Kidney epithelial cell (primary cell): Measurements from ENCODE around the gene SEC23A. TPM values are rescaled to one million over a fixed set of nuclear protein-coding genes. Genes with fewer than 3 reads are reported as not detected.
"Not testable (repeated sequence)": the region's sequence is repeated elsewhere in the genome, so short reads cannot be mapped to it uniquely, and the experiment has no call there.

Experiments
- DNase-seq: peaks from one replicate; pipeline ENCODE4 v3.0.0-alpha.2; 2010; ENCODE audit warnings: low read depth
- H3K27me3 ChIP-seq: 2 replicates; pipeline ENCODE4 v1.6.0; 2011; ENCODE audit warnings: low read length; ENCODE audit not compliant: control insufficient read depth, insufficient read depth
- H3K36me3 ChIP-seq: 2 replicates; pipeline ENCODE4 v1.5.1; 2011; ENCODE audit warnings: low read length; ENCODE audit not compliant: control insufficient read depth, insufficient read depth
- H3K4me3 ChIP-seq: 2 replicates; pipeline ENCODE4 v1.5.1; 2011; ENCODE audit warnings: low read depth, mild to moderate bottlenecking, control low read depth, low read length
- total RNA-seq: library from RNA; depleted of rRNA; stranded (reverse); fragments of >200 nt; gene quantifications from 2 replicates; pipeline ENCODE4 v1.2.3, GENCODE V29; 2015
- TF ChIP-seq, protein P1 (sequence below): IDR thresholded peaks from 2 replicates; pipeline ENCODE4 v1.5.1; 2011; ENCODE audit warnings: mild to moderate bottlenecking, moderate library complexity, low read length, control low read depth, inconsistent platforms; ENCODE audit not compliant: insufficient read depth, poor library complexity, severe bottlenecking

The SEC23A gene
- total RNA-seq, 1 donor from 2014 or later, result 64.1 TPM

DNA sequence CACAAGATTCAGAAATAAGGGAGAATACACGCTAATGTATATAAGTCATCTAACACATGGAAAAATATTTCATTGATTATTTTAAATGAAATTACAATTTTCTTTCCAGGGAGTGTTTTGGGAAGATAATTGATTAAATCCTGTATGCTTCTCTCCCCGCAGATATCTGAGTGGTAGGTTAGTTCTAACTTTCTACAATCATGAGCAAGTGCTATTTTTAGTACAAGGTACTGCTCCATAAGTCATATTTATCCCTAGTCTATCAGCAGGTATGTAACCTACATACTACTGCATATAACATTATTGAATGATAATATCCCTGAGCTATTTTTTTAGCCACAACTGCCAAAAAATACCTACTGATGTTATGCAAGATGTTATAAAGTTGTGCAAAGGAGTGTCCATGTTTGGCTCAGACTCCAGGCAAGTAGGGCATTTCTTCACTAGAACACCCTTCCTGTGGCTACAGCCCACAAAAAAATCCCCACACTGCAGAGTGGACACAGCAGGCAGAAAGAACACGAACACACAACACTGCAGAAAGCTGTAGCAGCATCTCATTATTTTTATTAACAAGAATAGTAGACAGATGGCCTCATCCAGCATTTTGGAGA is 87.0 kb downstream of the SEC23A start:
- TF ChIP-seq, protein P1, sequence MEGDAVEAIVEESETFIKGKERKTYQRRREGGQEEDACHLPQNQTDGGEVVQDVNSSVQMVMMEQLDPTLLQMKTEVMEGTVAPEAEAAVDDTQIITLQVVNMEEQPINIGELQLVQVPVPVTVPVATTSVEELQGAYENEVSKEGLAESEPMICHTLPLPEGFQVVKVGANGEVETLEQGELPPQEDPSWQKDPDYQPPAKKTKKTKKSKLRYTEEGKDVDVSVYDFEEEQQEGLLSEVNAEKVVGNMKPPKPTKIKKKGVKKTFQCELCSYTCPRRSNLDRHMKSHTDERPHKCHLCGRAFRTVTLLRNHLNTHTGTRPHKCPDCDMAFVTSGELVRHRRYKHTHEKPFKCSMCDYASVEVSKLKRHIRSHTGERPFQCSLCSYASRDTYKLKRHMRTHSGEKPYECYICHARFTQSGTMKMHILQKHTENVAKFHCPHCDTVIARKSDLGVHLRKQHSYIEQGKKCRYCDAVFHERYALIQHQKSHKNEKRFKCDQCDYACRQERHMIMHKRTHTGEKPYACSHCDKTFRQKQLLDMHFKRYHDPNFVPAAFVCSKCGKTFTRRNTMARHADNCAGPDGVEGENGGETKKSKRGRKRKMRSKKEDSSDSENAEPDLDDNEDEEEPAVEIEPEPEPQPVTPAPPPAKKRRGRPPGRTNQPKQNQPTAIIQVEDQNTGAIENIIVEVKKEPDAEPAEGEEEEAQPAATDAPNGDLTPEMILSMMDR, result no peak
- Histone ChIP-seq H3K4me3 (no peak overlapping the region), H3K27me3 (no peaks in the 10 kb centered on the region), H3K36me3 (no peaks in the 10 kb centered on the region)
- DNase-seq, result no peak

DNA sequence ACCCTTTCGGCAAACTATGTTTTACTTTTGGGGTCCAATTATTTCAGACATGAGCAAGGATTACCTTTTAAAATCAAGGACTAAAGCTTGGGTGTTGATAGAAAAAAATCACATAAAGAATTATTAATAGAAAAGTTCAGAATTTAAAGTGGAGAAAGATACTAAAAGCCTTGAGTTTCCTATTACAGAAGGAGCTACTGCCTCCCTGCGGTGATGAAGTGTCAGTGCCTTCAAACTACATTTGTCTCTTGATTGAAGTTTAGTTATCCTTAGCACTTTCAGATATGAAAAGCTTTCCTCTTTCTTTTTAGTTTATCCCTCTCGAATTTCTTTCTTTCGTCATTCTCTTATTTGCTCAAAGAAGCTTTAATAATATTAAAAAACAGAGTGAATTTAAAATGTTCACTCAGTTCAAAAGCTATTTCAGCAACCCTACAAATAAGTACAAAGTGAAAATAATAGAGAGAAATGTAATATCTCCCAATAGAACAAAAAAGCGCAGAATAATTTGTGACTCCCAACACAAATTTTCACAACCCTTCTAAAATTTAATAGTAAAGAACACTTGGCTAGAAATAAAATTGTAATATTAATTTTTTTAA is 87.6 kb downstream of the SEC23A start:
- Histone ChIP-seq H3K36me3 (no peaks in the 10 kb centered on the region), H3K27me3 (no peaks in the 10 kb centered on the region), H3K4me3 (no peak overlapping the region)
- TF ChIP-seq, protein P1, result peak; percentile 80
- peak; percentile 9 for DNase-seq

DNA sequence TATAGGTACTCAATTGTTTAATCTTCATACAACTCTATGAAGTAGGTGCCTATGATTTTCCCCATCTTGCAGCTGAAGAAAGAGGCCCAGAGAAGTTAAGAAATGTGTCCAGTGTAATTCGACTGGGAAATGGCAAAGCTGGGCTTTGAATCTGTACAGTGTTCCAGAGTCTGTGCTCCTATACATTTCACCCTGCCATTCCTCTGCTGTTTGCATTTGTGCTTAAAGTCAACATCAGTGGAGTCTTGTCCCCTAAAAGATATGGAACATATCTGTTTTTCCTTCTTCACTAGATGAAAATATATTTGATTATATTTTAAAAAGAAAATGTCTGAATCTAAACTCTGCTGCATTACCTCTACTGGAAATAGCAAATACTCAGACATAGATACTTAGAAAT is 88.6 kb downstream of the SEC23A start:
- TF ChIP-seq, protein P1, result no peak
- DNase-seq, result no peak
- no peaks in the 10 kb centered on the region for H3K27me3 ChIP-seq

DNA sequence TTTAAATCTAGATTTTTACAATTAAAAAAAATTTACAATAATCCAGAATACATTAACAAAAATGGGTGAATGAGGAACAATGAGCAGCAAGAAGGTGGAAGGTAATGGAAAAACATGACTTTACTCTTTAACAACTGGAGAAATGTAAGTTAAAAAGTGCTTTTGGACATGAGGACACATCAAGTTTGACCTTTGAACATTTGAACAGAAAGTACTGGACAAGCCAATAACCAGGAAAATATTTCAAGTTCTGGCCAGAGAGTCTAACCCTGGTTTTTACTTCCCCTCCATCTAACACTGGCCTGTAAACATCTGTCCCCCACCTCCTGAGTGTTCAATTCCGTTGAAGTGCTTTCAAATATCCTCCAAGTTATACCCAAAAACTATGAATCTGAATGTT is 94.1 kb downstream of the SEC23A start:
- H3K27me3 ChIP-seq, H3K4me3 ChIP-seq, H3K36me3 ChIP-seq, DNase-seq: not testable (repeated sequence)

More for the DNA sequence above, 88.6 kb downstream of the SEC23A start:
- H3K4me3 ChIP-seq, result no peak overlapping the region
- H3K36me3 ChIP-seq, result no peaks in the 10 kb centered on the region

DNA sequence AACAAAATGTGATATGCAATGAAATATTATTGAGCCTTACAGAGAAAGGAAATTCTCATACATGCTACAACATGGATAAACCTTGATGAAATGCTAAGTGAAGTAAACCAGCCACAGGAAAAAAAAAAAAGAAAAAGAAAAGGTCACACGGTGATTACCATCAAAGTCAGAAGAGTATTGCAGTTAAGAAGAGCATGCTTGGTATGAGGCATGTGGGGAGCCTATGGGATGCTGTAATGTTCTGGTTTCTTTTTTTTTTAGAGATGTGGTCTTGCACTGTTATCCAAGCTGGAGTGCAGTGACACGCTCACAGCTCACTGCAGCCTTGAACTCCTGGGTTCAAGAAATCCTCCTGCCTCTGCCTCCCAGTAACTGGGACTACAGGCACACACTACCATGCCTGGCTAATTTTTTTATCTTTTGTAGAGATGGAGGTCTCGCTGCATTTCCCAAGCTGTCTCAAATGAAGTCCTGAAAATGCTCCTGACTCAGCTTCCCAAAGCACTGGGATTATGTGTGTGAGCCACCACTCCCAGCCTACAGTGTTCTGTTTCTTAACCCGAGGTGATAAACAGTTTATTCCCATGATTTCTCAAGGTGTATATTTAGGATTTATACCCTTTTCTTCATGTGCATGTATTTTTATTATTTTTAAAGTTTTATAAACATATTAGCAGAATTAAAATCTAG is 96.2 kb downstream of the SEC23A start:
- TF ChIP-seq, protein P1, result no peak
- Histone ChIP-seq H3K36me3 (no peaks in the 10 kb centered on the region), H3K27me3 (no peaks in the 10 kb centered on the region), H3K4me3 (no peak overlapping the region)
- DNase-seq, result no peak

DNA sequence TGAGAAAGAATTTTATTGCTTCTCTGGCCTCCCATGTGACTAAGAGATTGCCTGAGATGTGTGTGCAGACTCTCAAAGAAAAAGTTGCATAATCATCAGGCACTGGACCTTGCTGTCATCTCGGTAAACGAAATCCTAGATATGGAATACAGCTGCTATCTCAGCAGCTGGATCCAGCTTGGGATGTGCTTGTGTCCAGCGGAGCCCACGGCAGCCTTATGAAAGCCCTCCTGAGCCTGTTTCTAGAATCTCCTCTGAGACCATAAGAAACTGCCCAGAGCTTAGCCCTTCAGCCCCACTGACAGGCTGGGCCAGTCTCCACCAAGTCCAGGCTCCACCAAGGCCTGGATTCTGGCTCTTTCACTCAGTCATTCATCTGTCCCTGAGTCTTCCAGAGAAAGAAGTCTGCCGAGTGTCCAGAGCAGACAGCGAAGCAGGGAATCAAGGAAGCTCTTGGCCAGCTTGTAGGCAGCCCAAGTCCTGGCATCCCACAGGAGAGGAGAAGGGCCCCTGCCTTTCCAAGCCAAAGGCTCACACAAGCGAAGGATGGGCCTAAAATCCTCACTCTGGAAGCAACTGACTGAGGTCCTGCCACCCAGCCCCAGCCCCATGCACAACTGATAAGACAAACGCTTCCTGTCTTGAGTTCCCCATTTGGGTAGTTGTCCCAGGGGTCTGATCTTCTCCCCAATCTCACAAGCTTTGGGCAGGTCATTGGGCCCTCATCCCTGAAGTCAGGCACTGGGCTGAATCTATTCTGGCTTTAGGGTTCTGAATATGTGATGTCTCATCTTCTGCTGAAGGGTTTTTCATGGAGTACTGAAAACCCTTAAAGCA is 97.8 kb downstream of the SEC23A start:
- TF ChIP-seq, protein P1, result no peak
- Histone ChIP-seq H3K36me3 (no peaks in the 10 kb centered on the region), H3K27me3 (no peaks in the 10 kb centered on the region), H3K4me3 (no peak overlapping the region)
- DNase-seq, result no peak
